Measurements from ENCODE around the gene TSPYL6.
"Not testable (repeated sequence)": the region's sequence is repeated elsewhere in the genome, so short reads cannot be mapped to it uniquely, and the experiment has no call there.

TSPYL6 gene

DNA sequence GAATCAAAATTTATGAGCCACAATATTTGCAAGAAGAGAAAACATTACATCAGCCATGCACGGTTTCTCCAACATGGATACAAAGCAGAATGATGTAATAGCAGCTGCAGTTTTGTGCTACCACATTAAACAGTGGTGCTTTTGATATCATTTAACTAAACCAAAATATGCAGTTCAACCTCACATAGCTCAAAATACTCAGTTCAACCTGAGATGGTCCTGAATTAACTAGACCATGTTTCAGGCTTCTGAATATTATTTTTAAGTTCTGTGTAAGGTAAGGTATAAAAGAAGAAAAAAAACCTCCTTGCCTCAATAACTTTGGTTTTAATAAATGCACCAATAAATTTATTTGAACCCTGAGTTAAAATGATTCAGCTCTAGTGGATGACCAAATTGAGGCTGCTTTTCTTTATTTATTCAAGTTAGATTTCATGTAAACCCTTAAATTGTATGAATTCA is 18.8 kb upstream of the TSPYL6 start:
- no peak overlapping the region for H3K27ac ChIP-seq (ENCODE audit: low read length)
- no peak overlapping the region for H3K9ac ChIP-seq (ENCODE audit: low read length)
- H3K4me1 ChIP-seq (ENCODE audit: control insufficient read depth, low read depth, low read length) = no peaks in the 10 kb centered on the region
- H3K27me3 ChIP-seq (ENCODE audit: control insufficient read depth, insufficient read depth, low read length) = no peaks in the 10 kb centered on the region
- no peak overlapping the region for H3K4me3 ChIP-seq (ENCODE audit: low read length)
- H3K9me3 ChIP-seq (ENCODE audit: control insufficient read depth, low read depth, low read length) = no peaks in the 10 kb centered on the region
- H3K36me3 ChIP-seq (ENCODE audit: control insufficient read depth, low read depth, low read length) = no peaks in the 10 kb centered on the region

DNA sequence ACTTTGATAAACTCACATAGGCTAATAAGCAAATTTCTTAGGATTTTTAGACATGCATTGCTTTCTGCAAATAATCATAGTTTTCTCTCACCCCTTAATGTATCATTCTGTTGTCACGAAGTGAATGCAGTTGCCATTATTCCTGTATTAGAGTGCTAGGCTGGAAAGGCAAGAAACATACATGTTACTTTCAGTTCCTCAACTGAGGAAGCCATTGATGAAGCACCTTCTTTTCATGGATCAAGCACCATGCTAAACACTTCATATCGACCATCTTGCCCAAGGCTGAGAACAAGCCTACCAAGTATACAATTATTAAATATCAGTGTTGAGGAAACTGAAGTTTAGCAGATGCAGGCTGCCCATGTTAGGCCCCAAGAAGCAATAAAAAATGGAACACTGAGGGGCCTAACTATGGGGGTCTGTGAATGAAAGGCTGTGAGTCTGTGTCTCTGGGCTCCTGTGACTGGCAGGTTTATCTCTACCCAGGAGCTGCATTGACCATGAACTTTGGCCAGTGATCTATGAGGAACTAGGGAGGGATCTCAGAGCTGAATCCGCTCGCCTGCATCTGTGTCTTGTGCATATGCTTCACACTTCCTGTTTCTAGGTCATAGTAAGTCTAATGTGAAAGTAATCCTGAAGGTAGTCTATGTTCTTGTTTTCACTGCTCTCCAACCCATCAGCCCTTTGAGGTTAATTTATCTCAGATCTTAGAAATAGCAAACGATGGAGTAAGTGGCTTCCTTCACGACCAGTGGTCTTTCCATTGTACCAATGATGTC is 16.0 kb upstream of the TSPYL6 start:
- Histone ChIP-seq H3K36me3 (ENCODE audit: control insufficient read depth, low read depth, low read length) (no peaks in the 10 kb centered on the region), H3K4me3 (ENCODE audit: low read length) (no peak overlapping the region), H3K9me3 (ENCODE audit: control insufficient read depth, low read depth, low read length) (no peaks in the 10 kb centered on the region), H3K9ac (ENCODE audit: low read length) (no peak overlapping the region), H3K4me1 (ENCODE audit: control insufficient read depth, low read depth, low read length) (no peaks in the 10 kb centered on the region), H3K27me3 (ENCODE audit: control insufficient read depth, insufficient read depth, low read length) (no peaks in the 10 kb centered on the region), H3K27ac (ENCODE audit: low read length) (no peak overlapping the region)

DNA sequence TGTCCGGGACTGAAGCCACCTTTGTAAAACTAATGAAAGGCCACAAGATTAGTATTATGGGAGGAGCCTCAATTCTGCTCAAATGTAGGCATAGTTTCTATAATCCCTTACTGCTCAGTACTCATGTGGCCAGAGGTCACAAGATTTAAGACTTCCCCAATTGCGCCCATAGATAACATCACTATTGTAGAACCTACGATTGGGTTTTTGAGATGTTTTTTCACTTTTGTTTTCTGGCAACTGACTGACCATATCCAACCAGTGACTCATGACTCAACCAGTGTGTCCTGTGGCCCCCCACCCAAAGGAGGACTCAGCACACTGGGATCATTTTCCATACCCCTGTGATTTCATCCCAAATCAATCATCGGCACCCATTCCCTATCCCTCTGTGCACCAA is 15.2 kb upstream of the TSPYL6 start:
- no peaks in the 10 kb centered on the region for H3K9me3 ChIP-seq (ENCODE audit: control insufficient read depth, low read depth, low read length)
- no peaks in the 10 kb centered on the region for H3K36me3 ChIP-seq (ENCODE audit: control insufficient read depth, low read depth, low read length)
- H3K9ac ChIP-seq (ENCODE audit: low read length) = no peak overlapping the region
- no peaks in the 10 kb centered on the region for H3K27me3 ChIP-seq (ENCODE audit: control insufficient read depth, insufficient read depth, low read length)
- no peak overlapping the region for H3K4me3 ChIP-seq (ENCODE audit: low read length)
- H3K4me1 ChIP-seq (ENCODE audit: control insufficient read depth, low read depth, low read length) = no peaks in the 10 kb centered on the region
- H3K27ac ChIP-seq (ENCODE audit: low read length) = no peak overlapping the region

DNA sequence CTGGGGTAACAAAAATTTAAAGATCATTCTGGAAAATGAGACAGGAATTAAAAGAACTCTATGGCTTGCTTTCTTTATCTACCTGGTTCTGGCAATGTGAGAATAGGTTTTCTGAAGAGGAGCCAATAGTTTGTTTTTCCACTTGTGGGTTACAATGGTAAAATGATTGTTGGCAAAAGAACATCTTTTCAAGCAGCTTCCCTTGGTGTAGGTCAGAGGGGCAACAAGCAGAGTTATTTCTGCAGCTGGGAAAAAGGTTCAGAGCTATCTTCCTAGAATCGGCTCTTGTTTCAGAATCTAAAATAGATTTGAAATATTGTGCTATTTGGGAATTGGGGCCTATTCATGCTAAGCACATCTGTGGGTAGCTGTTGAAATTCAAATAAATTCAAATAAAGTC is 11.5 kb upstream of the TSPYL6 start:
- Histone ChIP-seq H3K9ac (ENCODE audit: low read length) (no peak overlapping the region), H3K27me3 (ENCODE audit: control insufficient read depth, insufficient read depth, low read length) (no peaks in the 10 kb centered on the region), H3K36me3 (ENCODE audit: control insufficient read depth, low read depth, low read length) (no peaks in the 10 kb centered on the region), H3K4me1 (ENCODE audit: control insufficient read depth, low read depth, low read length) (no peaks in the 10 kb centered on the region), H3K9me3 (ENCODE audit: control insufficient read depth, low read depth, low read length) (no peaks in the 10 kb centered on the region), H3K27ac (ENCODE audit: low read length) (no peak overlapping the region), H3K4me3 (ENCODE audit: low read length) (no peak overlapping the region)

DNA sequence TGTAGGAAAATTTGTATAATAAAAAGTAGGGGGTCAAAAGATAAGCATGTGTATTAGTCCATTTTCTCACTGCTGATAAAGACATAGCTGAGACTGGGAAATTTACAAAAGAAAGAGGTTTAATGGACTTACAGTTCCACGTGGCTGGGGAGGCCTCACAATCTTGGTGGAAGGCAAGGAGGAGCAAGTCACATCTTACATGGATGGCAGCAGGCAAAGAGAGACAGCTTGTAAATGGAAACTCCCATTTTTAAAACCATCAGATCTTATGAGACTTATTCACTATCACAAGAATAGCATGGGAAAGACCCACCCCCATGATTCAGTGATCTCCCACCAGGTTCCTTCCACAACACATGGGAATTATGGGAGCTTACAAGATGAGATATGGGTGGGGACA is 9.1 kb upstream of the TSPYL6 start:
- H3K4me3 ChIP-seq (ENCODE audit: low read length); H3K4me1 ChIP-seq (ENCODE audit: control insufficient read depth, low read depth, low read length); H3K9me3 ChIP-seq (ENCODE audit: control insufficient read depth, low read depth, low read length); H3K9ac ChIP-seq (ENCODE audit: low read length); H3K27me3 ChIP-seq (ENCODE audit: control insufficient read depth, insufficient read depth, low read length); H3K36me3 ChIP-seq (ENCODE audit: control insufficient read depth, low read depth, low read length); H3K27ac ChIP-seq (ENCODE audit: low read length): not testable (repeated sequence)

DNA sequence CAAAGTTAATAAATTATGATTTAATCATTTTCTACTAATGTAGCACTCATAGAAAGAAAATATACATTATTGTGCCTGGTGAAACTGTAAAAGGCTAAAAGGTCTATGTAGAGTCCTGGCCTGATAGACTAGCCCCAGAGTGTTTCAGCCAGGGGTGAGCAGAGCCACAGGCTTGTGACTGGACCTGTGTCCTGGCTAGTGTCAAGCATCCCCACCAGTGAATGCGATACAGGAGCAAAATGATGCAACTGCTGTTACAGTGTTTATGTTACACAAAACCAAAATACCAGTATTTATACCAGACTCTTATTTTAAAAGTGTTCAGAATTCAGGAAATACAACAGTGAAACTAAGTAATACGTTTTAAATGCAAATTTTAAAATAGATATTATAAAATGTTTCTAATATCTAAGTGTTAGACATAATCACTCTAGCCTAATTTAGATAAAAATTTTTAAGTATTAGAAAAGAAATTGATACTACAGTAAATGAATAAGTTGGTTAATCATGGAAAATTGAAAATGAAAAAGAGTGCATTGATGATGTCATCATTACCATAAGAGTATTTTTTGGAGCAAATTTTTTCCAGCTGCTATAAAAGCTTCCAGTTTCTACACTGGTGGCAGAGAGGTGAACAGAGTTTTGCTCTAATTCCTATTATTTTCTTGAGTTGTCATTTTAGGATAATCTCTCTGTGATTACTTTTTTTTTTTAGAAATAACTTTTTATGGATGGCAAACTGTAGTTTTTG is 6.2 kb upstream of the TSPYL6 start:
- Histone ChIP-seq H3K4me3 (ENCODE audit: low read length) (no peak overlapping the region), H3K27ac (ENCODE audit: low read length) (no peak overlapping the region), H3K9ac (ENCODE audit: low read length) (no peak overlapping the region), H3K4me1 (ENCODE audit: control insufficient read depth, low read depth, low read length) (no peaks in the 10 kb centered on the region), H3K36me3 (ENCODE audit: control insufficient read depth, low read depth, low read length) (no peaks in the 10 kb centered on the region), H3K9me3 (ENCODE audit: control insufficient read depth, low read depth, low read length) (no peaks in the 10 kb centered on the region), H3K27me3 (ENCODE audit: control insufficient read depth, insufficient read depth, low read length) (no peaks in the 10 kb centered on the region)

DNA sequence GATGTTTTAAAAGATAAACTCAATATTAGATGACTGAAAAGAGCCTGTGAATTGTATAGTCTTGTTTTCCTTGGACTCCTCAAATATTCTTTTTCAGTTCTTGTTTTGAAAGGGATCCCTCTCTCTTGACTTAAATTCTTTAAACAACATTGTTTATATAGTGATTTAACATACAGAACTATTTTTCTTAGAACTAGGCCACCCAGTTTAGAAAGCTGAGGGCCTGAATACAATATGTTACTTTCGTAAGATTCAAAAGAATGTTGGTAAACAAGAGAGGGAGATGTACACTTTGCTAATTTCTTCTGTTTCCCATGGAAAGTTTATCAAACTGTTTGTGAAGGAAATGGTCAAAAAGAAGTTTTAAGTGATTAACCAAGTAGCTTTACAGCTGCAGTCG is 5.5 kb upstream of the TSPYL6 start:
- H3K4me1 ChIP-seq (ENCODE audit: control insufficient read depth, low read depth, low read length) = no peaks in the 10 kb centered on the region
- H3K36me3 ChIP-seq (ENCODE audit: control insufficient read depth, low read depth, low read length) = no peaks in the 10 kb centered on the region
- H3K27ac ChIP-seq (ENCODE audit: low read length) = no peak overlapping the region
- no peak overlapping the region for H3K4me3 ChIP-seq (ENCODE audit: low read length)
- no peaks in the 10 kb centered on the region for H3K9me3 ChIP-seq (ENCODE audit: control insufficient read depth, low read depth, low read length)
- H3K9ac ChIP-seq (ENCODE audit: low read length) = no peak overlapping the region
- no peaks in the 10 kb centered on the region for H3K27me3 ChIP-seq (ENCODE audit: control insufficient read depth, insufficient read depth, low read length)

DNA sequence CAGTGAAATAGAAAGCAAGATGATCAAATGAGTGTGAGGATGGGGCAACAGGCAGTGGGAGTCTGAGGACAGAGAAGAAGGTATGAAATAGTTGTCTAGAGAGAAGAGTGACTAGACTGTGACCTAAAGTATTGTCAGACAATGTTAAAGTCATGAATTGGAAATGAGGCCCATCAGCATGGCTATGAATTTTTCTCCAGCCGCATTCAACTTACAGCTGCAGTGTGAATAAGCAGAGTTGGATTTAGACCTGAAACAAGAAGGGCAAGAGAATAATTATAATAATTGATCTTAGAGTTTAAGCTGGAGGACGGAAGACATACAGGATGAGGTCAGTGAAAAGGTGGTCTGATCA is 4.2 kb upstream of the TSPYL6 start:
- no peak overlapping the region for H3K4me3 ChIP-seq (ENCODE audit: low read length)
- no peaks in the 10 kb centered on the region for H3K9me3 ChIP-seq (ENCODE audit: control insufficient read depth, low read depth, low read length)
- no peaks in the 10 kb centered on the region for H3K36me3 ChIP-seq (ENCODE audit: control insufficient read depth, low read depth, low read length)
- no peaks in the 10 kb centered on the region for H3K4me1 ChIP-seq (ENCODE audit: control insufficient read depth, low read depth, low read length)
- H3K9ac ChIP-seq (ENCODE audit: low read length) = no peak overlapping the region
- no peak overlapping the region for H3K27ac ChIP-seq (ENCODE audit: low read length)
- no peaks in the 10 kb centered on the region for H3K27me3 ChIP-seq (ENCODE audit: control insufficient read depth, insufficient read depth, low read length)

DNA sequence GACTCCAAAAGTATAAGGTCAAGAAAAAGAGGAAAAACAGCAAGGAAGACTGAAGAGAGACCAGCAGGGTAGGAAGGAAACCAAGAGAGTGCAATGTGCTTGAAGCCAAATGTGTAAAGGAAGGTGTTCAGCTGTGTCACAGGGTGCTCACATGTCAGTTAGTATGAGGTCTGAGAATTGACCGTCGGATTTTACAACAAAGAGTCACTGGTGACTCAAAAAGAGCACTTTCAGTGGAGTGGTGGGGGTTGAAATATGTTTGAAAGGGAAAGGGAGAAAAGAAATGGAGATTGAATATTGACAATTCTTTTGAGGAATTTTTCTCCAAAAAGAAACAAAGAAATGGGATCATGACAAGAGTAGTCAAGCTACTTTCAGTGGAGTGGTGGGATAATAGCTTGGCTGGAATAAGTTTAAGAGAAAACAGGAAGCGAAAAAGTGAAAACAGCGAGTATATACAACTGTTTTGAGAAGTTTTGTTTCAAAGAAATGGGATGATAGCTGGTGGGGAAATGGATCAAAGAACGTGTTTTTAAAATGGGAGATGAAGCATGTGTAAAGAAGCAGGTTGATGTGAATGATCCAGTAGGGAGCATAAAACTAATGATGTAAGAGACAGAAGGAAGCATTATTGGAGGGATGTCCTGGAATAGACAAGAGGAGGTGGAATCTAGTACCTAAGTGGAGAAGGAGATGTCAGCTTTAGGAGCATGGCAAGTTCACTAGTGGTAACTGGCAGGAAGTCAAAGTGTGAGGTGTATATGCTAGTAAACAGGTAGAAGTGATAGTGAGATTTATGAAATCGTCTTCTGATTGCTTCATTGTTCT is 3.6 kb upstream of the TSPYL6 start:
- H3K9ac ChIP-seq (ENCODE audit: low read length) = no peak overlapping the region
- no peak overlapping the region for H3K4me3 ChIP-seq (ENCODE audit: low read length)
- no peaks in the 10 kb centered on the region for H3K4me1 ChIP-seq (ENCODE audit: control insufficient read depth, low read depth, low read length)
- H3K36me3 ChIP-seq (ENCODE audit: control insufficient read depth, low read depth, low read length) = no peaks in the 10 kb centered on the region
- no peaks in the 10 kb centered on the region for H3K27me3 ChIP-seq (ENCODE audit: control insufficient read depth, insufficient read depth, low read length)
- no peaks in the 10 kb centered on the region for H3K9me3 ChIP-seq (ENCODE audit: control insufficient read depth, low read depth, low read length)
- H3K27ac ChIP-seq (ENCODE audit: low read length) = no peak overlapping the region

DNA sequence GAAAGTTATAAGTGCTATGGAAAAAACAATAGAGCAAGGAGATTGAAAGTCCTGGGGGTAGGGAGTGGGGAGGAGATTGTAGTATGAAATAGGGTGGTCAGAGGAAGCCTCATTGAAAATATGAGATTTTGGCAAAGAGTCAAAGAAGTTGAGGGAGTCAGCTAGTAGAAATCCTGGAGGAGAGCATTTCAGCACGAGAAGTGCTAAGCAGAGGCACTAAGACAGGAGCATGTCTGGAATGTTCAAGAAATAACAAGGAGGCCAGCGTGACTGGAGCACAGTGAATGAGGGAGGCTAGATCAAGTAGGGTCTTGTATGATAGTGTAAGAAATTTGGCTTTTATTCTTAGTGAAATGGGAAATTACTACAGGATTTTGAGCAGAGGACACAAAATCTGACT is 2.1 kb upstream of the TSPYL6 start:
- H3K9me3 ChIP-seq (ENCODE audit: control insufficient read depth, low read depth, low read length) = no peaks in the 10 kb centered on the region
- no peaks in the 10 kb centered on the region for H3K27me3 ChIP-seq (ENCODE audit: control insufficient read depth, insufficient read depth, low read length)
- no peak overlapping the region for H3K27ac ChIP-seq (ENCODE audit: low read length)
- H3K4me3 ChIP-seq (ENCODE audit: low read length) = no peak overlapping the region
- H3K4me1 ChIP-seq (ENCODE audit: control insufficient read depth, low read depth, low read length) = no peaks in the 10 kb centered on the region
- H3K36me3 ChIP-seq (ENCODE audit: control insufficient read depth, low read depth, low read length) = no peaks in the 10 kb centered on the region
- H3K9ac ChIP-seq (ENCODE audit: low read length) = no peak overlapping the region

DNA sequence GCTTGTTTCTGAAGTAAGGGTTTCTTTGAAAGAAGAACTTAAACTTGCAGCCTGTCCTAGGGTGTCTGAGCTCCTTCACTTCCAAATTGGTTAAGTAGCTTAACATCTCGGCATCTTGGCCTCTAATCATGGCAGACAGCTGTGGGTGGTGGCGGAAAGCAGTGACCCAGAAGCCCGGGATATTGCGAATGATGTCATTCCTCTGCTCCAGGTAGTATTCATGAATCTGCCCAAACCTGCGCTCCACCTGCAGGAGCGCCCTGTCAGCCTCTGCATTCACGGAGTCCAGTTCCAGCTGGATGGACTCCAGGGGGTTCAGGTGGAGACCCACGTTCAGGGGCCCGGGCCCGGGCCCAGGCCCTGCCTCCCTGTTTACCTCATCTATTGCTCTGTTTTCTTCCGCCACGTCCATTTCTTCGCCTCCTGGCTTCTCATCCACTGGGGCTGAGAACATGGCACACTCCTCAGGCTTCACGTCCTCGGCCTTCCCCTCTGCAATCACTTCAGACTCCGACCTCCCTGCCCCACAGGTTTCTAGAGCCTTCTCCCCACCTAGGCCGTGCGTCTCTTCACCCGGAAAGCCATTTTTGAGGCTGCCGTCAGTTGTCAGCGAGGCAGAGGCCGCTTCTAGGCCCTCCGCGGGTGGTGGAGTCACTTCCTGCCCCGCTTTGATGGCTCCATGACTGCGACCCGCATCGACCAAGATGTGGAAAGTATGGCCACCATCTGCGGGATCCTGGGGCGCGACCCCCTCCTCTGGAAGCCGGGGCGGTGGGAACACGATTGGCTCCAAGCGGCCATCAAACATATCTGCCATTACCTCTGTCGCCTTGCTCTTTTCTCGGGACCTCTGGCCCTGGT is 569 bp downstream of the TSPYL6 start:
- no peaks in the 10 kb centered on the region for H3K27me3 ChIP-seq (ENCODE audit: control insufficient read depth, insufficient read depth, low read length)
- no peak overlapping the region for H3K4me3 ChIP-seq (ENCODE audit: low read length)
- no peaks in the 10 kb centered on the region for H3K9me3 ChIP-seq (ENCODE audit: control insufficient read depth, low read depth, low read length)
- H3K36me3 ChIP-seq (ENCODE audit: control insufficient read depth, low read depth, low read length) = no peaks in the 10 kb centered on the region
- no peaks in the 10 kb centered on the region for H3K4me1 ChIP-seq (ENCODE audit: control insufficient read depth, low read depth, low read length)
- no peak overlapping the region for H3K27ac ChIP-seq (ENCODE audit: low read length)
- H3K9ac ChIP-seq (ENCODE audit: low read length) = no peak overlapping the region

Measured in iPS-18a (cell line).